Natural killer cell (primary cell): Measurements from ENCODE around the gene FAM133A. TPM values are rescaled to one million over a fixed set of nuclear protein-coding genes. Genes with fewer than 3 reads are reported as not detected.
A peak's percentile ranks its signal among the peaks of the same experiment; 100 is the strongest.

Experiments used
- ATAC-seq, 3 donors: fragments of 150-1000 bp in 2 of 3; fragments of 200-7000 bp in 1 of 3; cut with Tn5 transposase; 1 replicate in 1 of 3; 2 replicates in 2 of 3; pipeline ENCODE4 v1.10.0; 2021; ENCODE audit warnings: mild to moderate bottlenecking in 2 of 3, moderate library complexity in 2 of 3
- DNase-seq, 2 donors: peaks; one replicate each; pipeline versions ENCODE4 v3.0.0 to v3.0.0-alpha.2; 2013 to 2021; ENCODE audit warnings: mixed read lengths in 1 of 2
- H3K27ac ChIP-seq: one replicate; pipeline ENCODE4 v1.5.1; 2013; ENCODE audit warnings: mild to moderate bottlenecking, low read length
- H3K27me3 ChIP-seq: one replicate; pipeline ENCODE4 v1.6.1; 2013; ENCODE audit warnings: low read length; ENCODE audit not compliant: control insufficient read depth, insufficient read depth
- H3K36me3 ChIP-seq: one replicate; pipeline ENCODE4 v1.6.1; 2013; ENCODE audit warnings: low read length; ENCODE audit not compliant: control insufficient read depth, insufficient read depth
- H3K4me1 ChIP-seq: one replicate; pipeline ENCODE4 v1.6.1; 2013; ENCODE audit warnings: low read length; ENCODE audit not compliant: control insufficient read depth, insufficient read depth
- H3K4me3 ChIP-seq: one replicate; pipeline ENCODE4 v1.5.1; 2013; ENCODE audit warnings: low read length
- H3K9me3 ChIP-seq: one replicate; pipeline ENCODE4 v1.6.1; 2013; ENCODE audit warnings: low read length; ENCODE audit not compliant: control insufficient read depth, insufficient read depth
- H3K27ac Mint-ChIP-seq, 2 donors: one replicate each; pipeline ENCODE4 v1.8.0; 2022; ENCODE audit warnings: mild to moderate bottlenecking in 2 of 2, mixed read lengths in 2 of 2, moderate library complexity in 1 of 2
- H3K27me3 Mint-ChIP-seq, 2 donors: one replicate each; pipeline ENCODE4 v1.8.0; 2022; ENCODE audit warnings: low read depth in 2 of 2, mixed read lengths in 2 of 2
- H3K36me3 Mint-ChIP-seq: one replicate; pipeline ENCODE4 v1.8.0; 2022; ENCODE audit warnings: mixed read lengths
- H3K4me1 Mint-ChIP-seq, 2 donors: one replicate each; pipeline ENCODE4 v1.8.0; 2022; ENCODE audit warnings: mixed read lengths in 2 of 2
- H3K4me3 Mint-ChIP-seq: one replicate; pipeline ENCODE4 v1.8.0; 2022; ENCODE audit warnings: mild to moderate bottlenecking, moderate library complexity, mixed read lengths
- H3K9me3 Mint-ChIP-seq, 2 donors: one replicate each; pipeline ENCODE4 v1.8.0; 2022; ENCODE audit warnings: mixed read lengths in 2 of 2
- WGBS: methylation state at CpG from one replicate; pipeline ENCODE4 v1.1.7; 2013; ENCODE audit warnings: missing lambda C conversion rate; ENCODE audit not compliant: insufficient coverage; 5-methylcytosine and 5-hydroxymethylcytosine counted together
- intact Hi-C: fragments of 100-400 bp; cut with micrococcal nuclease; formaldehyde crosslinking; loops from one replicate; pipeline ENCODE4 v1.14.2; 2022
- total RNA-seq, 4 donors: library from RNA; stranded (reverse); fragments of 120-200 nt in 1 of 4; gene quantifications; one replicate each; pipeline versions ENCODE4 v1.2.3 to v1.2.4, GENCODE V29; 2013 to 2022
- TF ChIP-seq, protein P1 (sequence below): fragments of 200-600 bp; IDR thresholded peaks from one replicate; pipeline ENCODE4 v1.8.0; 2022; ENCODE audit warnings: antibody characterized with exemption

FAM133A gene
- total RNA-seq, 3 donors from 2014 or later (not counting 1 experiment from before 2014, with no cell fraction given): not detected

DNA sequence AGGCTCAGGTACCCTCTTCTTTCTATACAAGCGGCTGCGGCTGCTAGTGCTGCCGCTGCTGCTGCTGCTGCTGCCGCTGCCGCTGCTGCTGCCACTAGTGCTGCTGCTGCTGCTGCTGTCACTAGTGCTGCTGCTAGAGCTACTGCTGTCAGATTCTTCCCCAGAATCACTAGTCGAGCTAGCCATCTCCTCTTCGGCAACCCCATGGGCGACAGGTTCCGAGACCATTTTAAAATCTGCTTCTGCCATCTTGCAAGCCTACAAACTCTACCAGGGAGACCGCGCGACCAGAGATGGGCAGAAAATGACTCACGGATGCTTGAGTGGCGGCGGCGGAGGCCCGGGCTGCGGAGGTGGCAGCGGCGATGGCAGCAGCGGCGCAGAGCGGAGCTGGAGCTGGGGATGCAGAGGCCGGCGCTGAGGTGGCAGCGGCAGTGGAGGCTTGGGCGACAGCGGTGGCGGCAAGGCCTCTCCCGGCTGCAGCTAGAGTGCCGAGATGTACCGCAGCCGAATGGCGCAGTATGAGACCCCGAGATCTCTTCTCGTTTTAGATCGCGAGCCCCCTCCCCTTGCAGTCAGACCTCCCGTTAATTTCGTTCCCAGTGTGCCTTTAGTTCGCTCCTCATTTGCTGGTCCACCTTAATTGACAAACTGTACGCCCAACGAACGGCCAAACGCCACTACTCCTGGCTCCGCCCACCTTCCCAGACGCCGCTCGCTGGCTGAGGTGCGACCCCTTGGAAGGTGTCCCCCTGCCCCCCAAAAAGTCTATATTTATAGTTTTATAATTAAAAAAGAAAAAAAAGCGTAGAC, 744 bp upstream of the FAM133A start, which contains the start of gene NAP1L3:
Gene NAP1L3 (minus strand): TSS at position 523 of the 813 bp plus-strand sequence. CDS start 274 bp downstream, at position 249.
- DNase-seq: peak; percentile 32 to 73
- H3K4me1 ChIP-seq: peaks cover 8% of the 10 kb centered on the region
- ATAC-seq: peak; percentile 56 to 82 (median 76)
- intact Hi-C loops: no loop called here
- WGBS: under 1% methylated on average over 45 of the region's 51 CpGs
- Mint-ChIP-seq H3K27me3 (peaks cover 0 to 16% of the 10 kb centered on the region in 2 donors), H3K27ac (peak within 1 kb of the TSS; percentile 77 to 87), H3K36me3 (no peaks in the 10 kb centered on the region), H3K4me1 (peaks cover 13 to 16% of the 10 kb centered on the region in 2 donors), H3K4me3 (peak within 1 kb of the TSS; percentile 90), H3K9me3 (no peaks in the 10 kb centered on the region)
- H3K27ac ChIP-seq: peak within 1 kb of the TSS; percentile 29
- H3K9me3 ChIP-seq: no peaks in the 10 kb centered on the region
- peak within 1 kb of the TSS; percentile 54 for H3K4me3 ChIP-seq
- TF ChIP-seq, protein P1, sequence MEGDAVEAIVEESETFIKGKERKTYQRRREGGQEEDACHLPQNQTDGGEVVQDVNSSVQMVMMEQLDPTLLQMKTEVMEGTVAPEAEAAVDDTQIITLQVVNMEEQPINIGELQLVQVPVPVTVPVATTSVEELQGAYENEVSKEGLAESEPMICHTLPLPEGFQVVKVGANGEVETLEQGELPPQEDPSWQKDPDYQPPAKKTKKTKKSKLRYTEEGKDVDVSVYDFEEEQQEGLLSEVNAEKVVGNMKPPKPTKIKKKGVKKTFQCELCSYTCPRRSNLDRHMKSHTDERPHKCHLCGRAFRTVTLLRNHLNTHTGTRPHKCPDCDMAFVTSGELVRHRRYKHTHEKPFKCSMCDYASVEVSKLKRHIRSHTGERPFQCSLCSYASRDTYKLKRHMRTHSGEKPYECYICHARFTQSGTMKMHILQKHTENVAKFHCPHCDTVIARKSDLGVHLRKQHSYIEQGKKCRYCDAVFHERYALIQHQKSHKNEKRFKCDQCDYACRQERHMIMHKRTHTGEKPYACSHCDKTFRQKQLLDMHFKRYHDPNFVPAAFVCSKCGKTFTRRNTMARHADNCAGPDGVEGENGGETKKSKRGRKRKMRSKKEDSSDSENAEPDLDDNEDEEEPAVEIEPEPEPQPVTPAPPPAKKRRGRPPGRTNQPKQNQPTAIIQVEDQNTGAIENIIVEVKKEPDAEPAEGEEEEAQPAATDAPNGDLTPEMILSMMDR: no peak
- no peaks in the 10 kb centered on the region for H3K36me3 ChIP-seq
- H3K27me3 ChIP-seq: no peaks in the 10 kb centered on the region

DNA sequence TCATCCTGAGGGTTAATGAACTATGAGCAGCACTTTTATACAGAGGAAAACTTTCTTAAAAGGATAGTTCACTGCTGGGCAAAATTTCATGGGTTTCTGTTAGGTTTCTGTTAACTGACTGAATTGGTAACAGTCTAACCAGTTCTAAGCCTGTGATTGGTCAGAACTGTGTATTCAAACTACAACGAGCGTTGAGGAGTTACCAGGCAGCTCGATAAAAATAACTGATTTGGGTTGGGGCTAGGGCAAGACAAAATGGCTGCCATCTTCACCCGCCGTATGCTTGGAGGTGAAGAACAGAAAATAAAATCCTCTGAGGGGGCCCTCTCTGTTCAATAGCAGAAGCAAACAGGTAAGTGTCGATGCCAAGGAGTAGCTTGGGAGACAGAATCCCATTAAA, 22.0 kb downstream of the FAM133A start:
- Mint-ChIP-seq H3K4me1 (no peaks in the 10 kb centered on the region), H3K9me3 (no peaks in the 10 kb centered on the region), H3K4me3 (no peak overlapping the region), H3K36me3 (no peaks in the 10 kb centered on the region), H3K27me3 (no peaks in the 10 kb centered on the region), H3K27ac (no peak overlapping the region)
- H3K9me3 ChIP-seq: no peaks in the 10 kb centered on the region
- no peak for ATAC-seq
- H3K4me1 ChIP-seq: no peaks in the 10 kb centered on the region
- no peaks in the 10 kb centered on the region for H3K27me3 ChIP-seq
- H3K4me3 ChIP-seq: no peak overlapping the region
- WGBS: 94% methylated on average over 6 of the region's 6 CpGs
- no peak for DNase-seq
- no peaks in the 10 kb centered on the region for H3K36me3 ChIP-seq
- TF ChIP-seq, protein P1: no peak
- H3K27ac ChIP-seq: no peak overlapping the region
- intact Hi-C loops: no loop called here

DNA sequence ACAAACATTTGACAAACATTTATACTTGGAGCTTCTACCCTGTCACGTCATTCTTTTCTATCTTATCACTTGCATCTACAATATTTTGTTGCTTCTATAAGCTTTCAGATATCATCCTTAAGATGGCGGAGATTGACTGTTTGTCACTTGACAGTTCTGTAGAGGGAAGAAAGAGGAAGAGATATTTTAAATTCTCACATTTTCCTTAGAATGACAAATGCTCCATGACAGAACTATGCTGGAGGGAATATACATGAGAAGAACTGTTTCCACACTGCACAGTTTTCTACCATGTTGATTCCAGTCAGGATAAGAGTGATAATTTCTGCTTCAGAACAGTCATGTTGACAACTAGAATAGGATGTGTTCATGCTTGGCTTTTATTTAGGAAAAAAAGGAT, 29.7 kb downstream of the FAM133A start:
- Histone ChIP-seq H3K4me1 (no peaks in the 10 kb centered on the region), H3K9me3 (no peaks in the 10 kb centered on the region), H3K4me3 (no peak overlapping the region), H3K27ac (no peak overlapping the region), H3K36me3 (no peaks in the 10 kb centered on the region), H3K27me3 (no peaks in the 10 kb centered on the region)
- WGBS: no CpG with 5 or more reads among the region's 2 CpGs
- peaks cover 2 to 8% of the 10 kb centered on the region in 2 donors for H3K9me3 Mint-ChIP-seq
- H3K27ac Mint-ChIP-seq: no peak overlapping the region
- ATAC-seq (no peak), DNase-seq (no peak)
- H3K4me3 Mint-ChIP-seq: no peak overlapping the region
- no peaks in the 10 kb centered on the region for H3K27me3 Mint-ChIP-seq
- intact Hi-C loops: no loop called here
- H3K4me1 Mint-ChIP-seq: no peaks in the 10 kb centered on the region
- no peaks in the 10 kb centered on the region for H3K36me3 Mint-ChIP-seq
- TF ChIP-seq, protein P1: no peak
